HL-60/S4 treated with phorbol 12-myristate 13-acetate at 8.2 ng/mL for 4 days and 3 days (cell line): Measurements from ENCODE around the gene OR5H15.
"Not testable (repeated sequence)": the region's sequence is repeated elsewhere in the genome, so short reads cannot be mapped to it uniquely, and the experiment has no call there.

Experiments
- in situ Hi-C: fragments of 300-500 bp; cut with MboI; formaldehyde crosslinking; loops from 2 replicates; pipeline ENCODE4 v1.15.0; 2022; ENCODE audit warnings: low sequenced_read_pairs

The OR5H15 gene

DNA sequence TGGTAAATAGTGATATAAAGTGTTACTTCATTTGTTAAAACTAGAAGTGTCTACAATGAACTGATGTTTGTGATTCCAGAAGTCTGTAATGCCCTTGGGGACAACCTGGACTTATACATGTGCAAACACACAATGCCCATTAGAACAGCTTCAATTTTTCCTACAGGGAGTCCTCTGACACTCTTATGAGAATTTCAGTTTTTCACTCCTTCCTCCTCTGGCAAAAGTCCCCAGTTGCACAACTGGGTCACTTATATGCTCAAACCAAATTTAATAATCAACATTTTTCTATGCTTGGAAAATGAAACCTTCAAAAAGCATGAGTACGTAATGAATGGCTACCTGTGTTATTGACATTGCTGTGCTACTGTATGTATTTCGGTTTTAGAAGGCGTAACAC lies at the start of gene OR5H15:
Gene OR5H15 (plus strand): TSS at position 301 of the 400 bp plus-strand sequence. CDS start 2,004 bp downstream, outside the sequence.
- in situ Hi-C loops, result no loop called here

DNA sequence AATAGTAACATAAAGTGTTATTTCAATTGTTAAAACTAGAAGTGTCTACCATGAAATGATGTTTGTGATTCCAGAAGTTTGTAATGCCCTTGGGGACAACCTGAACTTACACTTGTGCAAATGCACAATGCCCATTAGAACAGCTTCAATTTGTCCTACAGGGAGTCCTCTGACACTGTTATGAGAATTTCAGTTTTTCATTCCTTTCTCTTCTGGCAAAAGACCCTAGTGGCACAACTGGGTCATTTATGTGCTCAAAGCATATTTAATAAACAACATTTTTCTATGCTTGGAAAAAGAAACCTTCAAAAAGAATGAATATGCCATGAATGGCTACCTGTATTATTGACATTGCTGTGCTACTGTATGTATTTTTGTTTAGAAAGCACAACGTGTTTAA lies 36.1 kb upstream of the OR5H15 start, which contains the start of gene OR5H1:
Gene OR5H1 (plus strand): TSS at position 301 of the 400 bp plus-strand sequence. CDS start 1,977 bp downstream, outside the sequence.
- in situ Hi-C loops, result no loop called here

DNA sequence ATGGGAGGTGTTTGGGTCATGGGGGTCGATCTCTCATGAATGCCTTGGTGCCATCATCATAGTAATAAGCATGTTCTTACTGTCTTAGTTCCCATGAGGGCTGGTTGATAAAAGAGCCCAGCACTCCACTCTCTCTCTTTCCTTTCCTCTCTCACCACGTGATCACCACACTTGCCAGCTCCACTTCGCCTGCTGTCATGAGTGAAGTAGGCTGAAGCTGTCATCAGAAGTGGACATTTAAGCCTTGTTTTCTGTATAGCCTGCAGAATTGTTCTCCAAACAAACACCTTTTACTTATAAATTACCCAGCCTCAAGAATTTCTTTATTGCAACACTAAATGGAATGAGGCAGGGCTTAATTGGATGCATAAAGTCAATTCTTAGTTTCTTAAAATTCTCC lies 29.9 kb upstream of the OR5H15 start:
- in situ Hi-C loops, result no loop called here

DNA sequence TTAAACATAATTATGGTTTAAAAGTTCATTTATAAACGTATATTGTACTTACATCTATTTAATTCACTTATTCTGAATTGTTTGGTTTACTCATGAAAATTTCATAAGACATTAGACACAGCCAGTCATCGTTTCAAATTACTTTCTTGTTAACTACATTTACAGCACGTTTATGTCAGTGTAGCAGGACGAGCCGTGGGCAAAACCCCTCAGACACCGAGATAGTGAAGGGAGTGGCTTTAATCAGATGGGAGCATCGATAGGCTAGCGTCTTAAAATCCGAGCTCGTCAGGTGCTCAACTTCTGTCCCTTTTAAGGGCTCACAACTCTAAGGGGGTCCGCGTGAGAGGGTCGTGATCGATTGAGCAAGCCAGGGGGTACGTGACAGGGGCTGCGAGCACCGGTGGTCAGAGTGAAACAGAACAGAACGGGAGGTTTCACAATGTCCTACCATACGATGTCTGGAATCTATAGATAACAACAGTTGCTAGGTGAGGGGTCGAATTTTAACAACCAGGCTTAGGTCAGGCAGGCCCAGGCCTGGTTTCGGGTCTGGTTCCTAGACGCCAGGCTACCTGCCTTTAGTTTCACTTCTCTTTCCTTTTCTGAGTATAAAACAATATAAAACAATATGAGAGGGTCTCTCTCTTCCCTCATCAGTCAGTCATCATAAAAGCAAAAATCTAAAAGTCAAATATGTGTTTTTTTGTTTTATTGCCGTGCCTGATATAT lies 28.5 kb upstream of the OR5H15 start:
- in situ Hi-C loops, result not testable (repeated sequence)

DNA sequence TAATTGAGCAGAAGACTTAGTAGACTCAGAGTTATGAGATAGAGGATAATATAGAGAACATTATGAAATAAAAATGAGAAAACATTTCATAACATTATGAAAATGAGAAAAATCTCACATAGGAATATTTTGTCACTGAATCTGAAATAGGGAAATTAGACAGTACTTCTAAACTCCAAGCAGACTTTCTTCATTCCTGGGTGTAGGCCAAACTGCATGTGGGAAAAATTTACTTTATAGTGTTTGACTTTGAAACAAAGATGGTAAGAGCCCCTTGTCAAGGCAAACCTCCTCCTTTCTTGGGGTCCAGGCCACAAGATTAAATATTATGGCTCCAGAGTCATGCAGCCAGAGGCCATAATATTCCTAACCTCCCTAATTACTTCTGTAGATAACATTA lies 26.0 kb upstream of the OR5H15 start:
- in situ Hi-C loops, result no loop called here

DNA sequence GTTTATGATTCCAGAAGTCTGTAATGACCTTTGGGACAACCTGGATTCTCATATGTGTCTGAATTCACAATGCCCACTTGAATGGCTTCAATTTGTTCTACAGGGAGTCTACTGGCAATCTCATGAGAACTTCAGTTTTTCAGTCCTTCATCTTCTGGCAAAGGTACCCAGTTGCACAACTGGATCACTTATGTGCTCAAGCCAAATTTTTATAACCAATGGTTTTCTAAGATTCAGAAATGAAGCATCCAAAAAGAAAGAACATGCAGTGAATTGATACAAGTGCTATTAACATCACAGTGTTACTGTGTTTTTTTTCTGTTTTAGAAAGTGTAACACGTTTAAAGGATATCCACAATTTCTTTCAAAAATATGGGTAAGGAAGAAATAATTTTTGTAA lies 19.3 kb upstream of the OR5H15 start, which contains the start of gene OR5H14:
Gene OR5H14 (plus strand): TSS at position 301 of the 400 bp plus-strand sequence. CDS start 1,907 bp downstream, outside the sequence.
- in situ Hi-C loops, result no loop called here

DNA sequence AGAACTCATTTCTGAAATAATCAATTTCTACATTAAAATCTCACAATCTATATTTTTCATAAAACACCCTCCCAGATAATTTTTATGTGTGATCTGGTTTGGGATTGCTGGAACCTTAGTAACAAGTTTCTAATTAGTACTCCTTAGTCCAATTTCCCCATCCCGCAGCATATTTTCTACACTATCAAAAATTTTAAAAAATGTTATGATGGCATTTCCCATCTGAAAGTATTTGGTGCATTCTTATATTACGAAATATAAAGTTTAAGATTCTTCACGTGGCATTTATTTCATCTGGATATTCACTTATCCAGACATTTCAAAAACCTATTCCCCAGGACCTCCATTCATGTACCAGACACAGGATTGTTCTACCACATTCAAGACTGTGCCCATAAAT lies 17.7 kb upstream of the OR5H15 start:
- in situ Hi-C loops, result no loop called here

DNA sequence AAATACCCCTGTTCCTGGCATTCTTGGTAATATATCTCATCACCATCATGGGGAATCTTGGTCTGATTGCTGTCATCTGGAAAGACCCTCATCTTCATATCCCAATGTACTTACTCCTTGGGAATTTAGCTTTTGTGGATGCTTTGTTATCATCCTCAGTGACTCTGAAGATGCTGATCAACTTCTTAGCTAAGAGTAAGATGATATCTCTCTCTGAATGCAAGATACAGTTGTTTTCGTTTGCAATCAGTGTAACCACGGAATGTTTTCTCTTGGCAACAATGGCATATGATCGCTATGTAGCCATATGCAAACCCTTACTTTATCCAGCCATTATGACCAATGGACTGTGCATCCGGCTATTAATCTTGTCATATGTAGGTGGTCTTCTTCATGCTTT lies 17.0 kb upstream of the OR5H15 start:
- in situ Hi-C loops, result not testable (repeated sequence)

DNA sequence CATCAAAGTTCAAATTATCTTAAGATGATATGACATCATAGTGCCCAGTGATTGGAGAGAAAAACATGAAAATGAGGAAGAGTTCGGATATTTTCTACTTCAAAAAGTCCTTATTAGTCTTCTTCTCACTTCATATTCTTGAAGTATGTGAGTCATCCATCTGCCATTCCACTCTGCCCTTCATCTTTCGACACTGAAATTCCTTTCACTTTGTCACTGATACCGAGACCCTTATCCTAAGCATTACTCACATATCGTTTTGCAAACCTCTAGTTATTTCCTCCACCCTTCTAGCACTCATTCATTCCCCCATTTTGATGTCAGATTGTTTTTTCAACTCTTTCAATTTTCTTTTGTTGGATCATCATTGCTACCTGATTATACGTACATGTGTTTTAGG lies 15.3 kb upstream of the OR5H15 start:
- in situ Hi-C loops, result no loop called here

DNA sequence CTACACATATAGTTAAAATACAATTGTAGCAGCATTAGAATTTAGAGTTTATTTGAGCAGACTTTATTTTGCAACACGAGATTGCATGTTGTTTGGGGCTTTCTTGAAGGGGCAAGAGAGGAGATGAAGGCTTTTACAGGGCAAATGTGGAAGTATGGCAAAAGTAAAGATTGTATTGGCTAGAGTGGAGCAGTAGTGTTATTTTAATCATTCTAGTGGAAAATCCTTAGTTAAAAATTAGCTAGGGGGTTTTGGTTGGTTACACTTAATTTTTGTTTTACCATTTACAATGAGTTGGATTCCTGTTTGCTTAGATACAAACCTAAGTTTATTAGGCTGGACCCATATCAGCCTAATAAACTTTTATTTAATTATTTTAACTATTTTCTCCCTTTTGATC lies 4.6 kb downstream of the OR5H15 start:
- in situ Hi-C loops, result no loop called here

DNA sequence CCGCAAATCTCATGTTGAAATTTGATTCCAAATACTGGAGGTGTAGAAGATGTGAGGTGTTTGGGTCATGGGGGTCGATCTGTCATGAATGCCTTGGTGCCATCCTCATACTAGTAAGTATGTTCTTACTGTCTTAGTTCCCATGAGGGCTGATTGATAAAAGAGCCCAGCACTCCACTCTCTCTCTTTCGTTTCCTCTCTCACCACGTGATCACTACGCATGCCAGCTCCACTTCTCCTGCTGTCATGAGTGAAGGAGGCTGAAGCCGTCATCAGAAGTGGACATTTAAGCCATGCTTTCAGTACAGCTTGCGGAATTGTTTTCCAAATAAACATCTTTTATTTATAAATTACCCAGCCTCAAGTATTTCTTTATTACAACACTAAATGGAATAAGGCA lies 6.1 kb downstream of the OR5H15 start:
- in situ Hi-C loops, result no loop called here

DNA sequence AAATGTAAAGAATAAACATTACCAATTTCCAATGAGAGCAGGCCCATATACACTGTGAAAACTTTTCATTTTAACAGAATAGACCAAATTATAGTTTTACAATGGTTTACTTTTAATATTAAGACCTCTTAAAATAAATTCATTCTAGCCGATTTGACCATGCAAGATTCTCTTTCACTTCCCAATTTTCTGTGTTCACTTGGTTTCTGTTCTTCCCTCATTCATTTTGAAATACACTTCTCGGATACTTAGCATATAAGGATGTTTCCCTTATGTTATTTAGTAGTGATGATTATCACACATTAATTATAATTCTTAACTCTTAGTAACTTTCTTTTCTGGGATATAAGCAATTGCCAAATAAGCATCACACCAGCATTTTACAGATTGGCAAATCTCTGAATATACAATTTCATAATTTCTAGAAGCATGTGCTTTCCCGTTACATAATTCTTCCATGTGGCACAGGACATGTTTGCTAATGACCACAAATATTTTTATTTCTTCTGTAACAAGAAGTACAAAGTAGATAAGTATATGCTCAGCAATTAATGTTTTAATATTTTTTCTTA lies 13.9 kb downstream of the OR5H15 start:
- in situ Hi-C loops, result no loop called here

DNA sequence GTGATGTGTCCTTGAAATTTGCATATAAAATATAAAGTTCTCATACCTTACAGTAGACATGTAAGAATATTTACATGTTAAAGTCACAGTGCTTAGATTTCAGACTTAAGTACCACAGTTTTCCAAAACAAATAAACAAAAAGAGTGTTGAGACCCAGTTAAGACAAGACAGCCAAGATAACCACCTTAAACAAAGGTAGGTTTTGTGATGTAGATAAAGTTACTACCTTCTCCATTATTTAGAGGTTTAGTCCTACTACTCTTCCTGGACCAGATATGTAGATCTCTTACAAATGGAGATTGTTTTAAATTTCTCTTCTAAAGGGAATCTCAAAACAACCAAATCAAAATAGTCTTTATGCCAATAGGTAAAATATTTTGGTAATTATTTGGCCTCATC lies 15.7 kb downstream of the OR5H15 start:
- in situ Hi-C loops, result no loop called here

DNA sequence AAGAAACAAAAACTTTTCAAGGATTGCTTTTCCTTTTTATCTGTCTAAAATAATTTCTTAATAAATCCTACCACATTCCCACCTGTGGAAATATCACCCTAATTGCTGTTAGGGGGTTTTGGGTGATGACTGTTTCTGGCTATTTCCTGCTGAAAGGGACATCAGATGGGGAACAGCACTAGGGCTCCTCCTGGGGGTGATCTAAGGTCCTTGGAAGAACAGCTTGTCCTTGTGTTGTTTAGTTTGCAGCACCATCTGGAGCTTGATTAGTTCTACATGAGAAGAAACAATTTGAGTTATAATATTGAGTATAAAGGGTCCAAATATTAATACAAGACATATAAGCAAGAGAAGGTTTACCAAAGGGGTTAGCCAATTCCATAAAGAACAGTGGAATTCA lies 18.7 kb downstream of the OR5H15 start:
- in situ Hi-C loops, result no loop called here

DNA sequence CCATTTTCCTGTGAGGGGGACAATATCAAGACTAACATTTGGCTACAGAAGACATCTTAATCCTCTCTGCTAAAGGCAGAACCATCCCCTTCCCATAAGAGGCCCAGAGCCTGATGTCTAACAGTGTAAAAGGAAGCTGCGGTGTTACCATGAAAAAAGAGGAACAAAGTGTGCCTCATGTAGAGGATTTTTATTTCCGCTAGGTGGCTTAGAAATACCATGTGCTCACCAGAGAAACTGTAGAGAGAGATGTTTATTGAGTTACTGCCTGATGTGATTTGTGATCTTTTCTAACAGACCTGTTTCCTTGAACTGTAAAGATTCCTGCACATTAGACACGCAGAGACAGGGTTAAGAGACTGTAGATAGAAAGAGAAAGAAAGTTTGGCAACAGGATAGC lies 22.0 kb downstream of the OR5H15 start:
- in situ Hi-C loops, result no loop called here

DNA sequence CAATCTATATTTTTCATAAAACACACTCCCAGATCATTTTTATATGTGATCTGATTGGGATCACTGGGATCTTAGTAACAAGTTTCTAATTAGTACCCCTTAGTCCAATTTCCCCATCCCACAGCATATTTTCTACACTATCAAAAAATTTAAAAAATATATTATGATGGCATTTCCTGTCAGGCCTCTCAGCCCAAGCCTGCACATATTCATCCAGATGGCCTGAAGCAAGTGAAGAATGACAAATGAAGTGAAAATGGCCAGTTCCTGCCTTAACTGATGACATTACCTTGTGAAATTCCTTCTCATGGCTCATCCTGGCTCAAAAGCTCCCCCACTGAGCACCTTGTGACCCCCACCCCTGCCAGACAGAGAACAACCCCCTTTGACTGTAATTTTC lies 24.4 kb downstream of the OR5H15 start:
- in situ Hi-C loops, result not testable (repeated sequence)

DNA sequence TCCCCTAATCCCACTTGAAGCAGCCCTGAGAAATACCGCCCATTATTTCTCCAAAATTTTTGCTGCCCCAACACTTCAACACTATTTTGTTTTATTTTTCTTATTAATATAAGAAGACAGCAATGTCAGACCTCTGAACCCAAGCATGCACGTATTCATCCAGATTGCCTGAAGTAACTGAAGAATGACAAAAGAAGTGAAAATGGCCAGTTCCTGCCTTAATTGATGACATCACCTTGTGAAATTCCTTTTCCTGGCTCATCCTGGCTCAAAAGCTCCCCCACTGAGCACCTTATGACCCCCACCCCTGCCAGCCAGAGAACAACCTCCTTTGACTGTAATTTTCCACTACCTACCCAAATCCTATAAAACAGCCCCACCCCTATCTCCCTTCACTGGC lies 29.8 kb downstream of the OR5H15 start:
- in situ Hi-C loops, result not testable (repeated sequence)

DNA sequence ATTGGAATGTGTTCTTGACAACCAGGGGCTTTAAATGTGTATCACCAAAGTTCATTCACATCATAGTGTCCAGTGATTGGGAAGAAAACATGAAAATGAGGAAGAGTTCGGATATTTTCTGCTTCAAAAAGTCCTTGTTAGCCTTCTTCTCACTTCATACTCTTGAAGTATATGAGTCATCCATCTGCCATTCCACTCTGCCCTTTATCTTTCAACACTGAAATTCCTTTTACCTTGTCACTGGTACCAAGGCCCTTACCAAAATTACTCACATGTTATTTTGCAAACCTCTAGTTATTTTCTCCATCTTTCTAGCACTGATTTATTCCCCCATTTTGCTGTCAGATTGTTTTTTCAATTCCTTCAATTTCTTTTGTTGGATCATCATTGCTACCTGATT lies 32.5 kb downstream of the OR5H15 start:
- in situ Hi-C loops, result no loop called here

DNA sequence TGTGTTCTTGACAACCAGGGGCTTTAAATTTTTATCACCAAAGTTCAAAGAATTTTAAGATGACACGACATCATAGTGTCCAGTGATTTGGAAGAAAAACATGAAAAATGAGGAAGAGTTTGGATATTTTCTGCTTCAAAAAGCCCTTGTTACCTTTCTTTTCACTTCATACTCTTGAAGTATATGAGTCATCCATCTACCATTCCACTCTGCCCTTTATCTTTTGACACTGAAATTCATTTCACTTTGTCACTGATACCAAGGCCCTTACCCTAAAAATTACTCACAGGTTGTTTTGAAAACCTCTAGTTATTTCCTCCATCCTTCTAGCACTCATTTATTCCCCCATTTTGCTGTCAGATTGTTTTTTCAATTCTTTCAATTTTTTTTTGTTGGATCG lies 42.7 kb downstream of the OR5H15 start:
- in situ Hi-C loops, result no loop called here

DNA sequence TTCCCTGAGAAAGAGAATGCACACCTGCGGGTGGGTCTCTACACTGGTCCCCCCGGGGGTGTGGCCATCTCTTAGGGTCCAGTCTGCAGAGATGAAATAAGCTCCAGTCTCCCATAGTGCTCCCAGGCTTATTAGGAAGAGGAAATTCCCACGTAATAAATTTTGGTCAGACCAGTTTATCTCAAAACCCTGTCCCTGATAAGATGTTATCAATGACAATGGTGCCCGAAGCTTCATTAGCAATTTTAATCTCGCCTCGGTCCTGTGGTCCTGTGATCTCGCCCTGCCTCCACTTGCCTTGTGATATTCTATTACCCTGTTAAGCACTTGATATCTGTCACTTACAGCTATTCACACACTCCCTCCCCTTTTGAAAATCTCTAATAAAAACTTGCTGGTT lies 46.8 kb downstream of the OR5H15 start:
- in situ Hi-C loops, result no loop called here

DNA sequence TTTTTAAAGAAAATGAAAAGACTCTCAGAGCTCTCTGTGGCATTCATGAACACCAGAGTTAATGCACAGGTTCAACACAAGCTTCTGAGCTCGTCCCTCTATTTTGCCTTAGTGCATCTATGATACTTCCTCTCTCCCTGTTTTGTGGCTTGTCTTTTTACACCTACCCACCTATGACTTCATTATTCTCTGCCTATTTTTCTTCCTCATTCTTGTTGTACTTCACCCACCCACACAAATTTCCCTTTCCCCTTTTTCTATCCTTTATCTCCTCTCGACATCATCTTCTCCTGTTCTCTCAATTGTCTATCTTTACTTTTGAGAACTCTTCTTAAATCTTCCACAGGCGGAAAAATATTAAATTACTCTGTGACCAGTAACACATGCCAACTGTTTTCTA lies 48.6 kb downstream of the OR5H15 start:
- in situ Hi-C loops, result no loop called here
